ENCODE data around the gene CST2.
"Not testable (repeated sequence)": the region's sequence is repeated elsewhere in the genome, so short reads cannot be mapped to it uniquely, and the experiment has no call there.

CST2 gene

GRCh38 chr20:23826541-23827021 lies at the start of gene CST2:
Gene CST2 (minus strand): TSS chr20:23826729. CDS start chr20:23826660, 69 bp downstream.
- no peak for FAIRE-seq

GRCh38 chr20:23875606-23876237 lies 49.2 kb upstream of the CST2 start:
- FAIRE-seq, result no peak

GRCh38 chr20:23874747-23875146 lies 48.2 kb upstream of the CST2 start:
- no peak for FAIRE-seq

GRCh38 chr20:23873370-23874015 lies 47.0 kb upstream of the CST2 start:
- no peak for FAIRE-seq

GRCh38 chr20:23872065-23872464 lies 45.5 kb upstream of the CST2 start:
- FAIRE-seq, result no peak

GRCh38 chr20:23870461-23870860 lies 43.9 kb upstream of the CST2 start:
- FAIRE-seq, result no peak

- FAIRE-seq, result no peak
Observed at GRCh38 chr20:23869520-23869919, 43.0 kb upstream of the CST2 start.

- no peak for FAIRE-seq
Observed at GRCh38 chr20:23868321-23868720, 41.8 kb upstream of the CST2 start.

- FAIRE-seq, result no peak
Observed at GRCh38 chr20:23867152-23867776, 40.7 kb upstream of the CST2 start.

GRCh38 chr20:23860771-23861170 lies 34.2 kb upstream of the CST2 start:
- FAIRE-seq, result not testable (repeated sequence)

GRCh38 chr20:23857962-23858595 lies 31.6 kb upstream of the CST2 start:
- no peak for FAIRE-seq

GRCh38 chr20:23856736-23857135 lies 30.2 kb upstream of the CST2 start:
- no peak for FAIRE-seq

- FAIRE-seq, result no peak
Observed at GRCh38 chr20:23856226-23856625, 29.7 kb upstream of the CST2 start.

- no peak for FAIRE-seq
Observed at GRCh38 chr20:23841693-23842092, 15.2 kb upstream of the CST2 start.

GRCh38 chr20:23835716-23836115 lies 9.2 kb upstream of the CST2 start:
- no peak for FAIRE-seq

- no peak for FAIRE-seq
Observed at GRCh38 chr20:23832775-23833513, 6.4 kb upstream of the CST2 start.

- FAIRE-seq, result not testable (repeated sequence)
Observed at GRCh38 chr20:23831961-23832360, 5.4 kb upstream of the CST2 start.

- FAIRE-seq, result no peak
Observed at GRCh38 chr20:23823621-23824324, 2.8 kb downstream of the CST2 start.

- FAIRE-seq, result no peak
Observed at GRCh38 chr20:23823111-23823510, 3.4 kb downstream of the CST2 start.

- FAIRE-seq, result no peak
Observed at GRCh38 chr20:23820493-23820892, 6.0 kb downstream of the CST2 start.

- FAIRE-seq, result not testable (repeated sequence)
Observed at GRCh38 chr20:23811559-23811958, 15.0 kb downstream of the CST2 start.

- FAIRE-seq, result not testable (repeated sequence)
Observed at GRCh38 chr20:23810349-23810748, 16.2 kb downstream of the CST2 start.
